Duodenal mucosa (tissue), 2 donors: ENCODE data around the gene ZSWIM1.
"Not testable (repeated sequence)": the region's sequence is repeated elsewhere in the genome, so short reads cannot be mapped to it uniquely, and the experiment has no call there.

Experiments used
- H3K27ac ChIP-seq: one replicate; pipeline ENCODE4 v1.7.0; 2013; ENCODE audit warnings: low read depth, low read length
- H3K27me3 ChIP-seq, 2 donors: one replicate each; pipeline ENCODE4 v1.7.0; 2013; ENCODE audit warnings: low read length in 2 of 2, control low read depth in 1 of 2; ENCODE audit not compliant: insufficient read depth in 2 of 2, control insufficient read depth in 1 of 2
- H3K36me3 ChIP-seq, 2 donors: one replicate each; pipeline ENCODE4 v1.7.0; 2013; ENCODE audit warnings: low read length in 2 of 2, control low read depth in 1 of 2; ENCODE audit not compliant: insufficient read depth in 2 of 2, control insufficient read depth in 1 of 2
- H3K4me1 ChIP-seq, 2 donors: one replicate each; pipeline ENCODE4 v1.7.0; 2013; ENCODE audit warnings: low read length in 2 of 2, control low read depth in 1 of 2; ENCODE audit not compliant: insufficient read depth in 2 of 2, control insufficient read depth in 1 of 2
- H3K4me3 ChIP-seq, 2 donors: one replicate each; pipeline ENCODE4 v1.7.0; 2013; ENCODE audit warnings: low read length in 2 of 2, low read depth in 1 of 2
- H3K9ac ChIP-seq, 2 donors: one replicate each; pipeline ENCODE4 v1.7.0; 2013; ENCODE audit warnings: low read length in 2 of 2, low read depth in 1 of 2
- H3K9me3 ChIP-seq, 2 donors: one replicate each; pipeline ENCODE4 v1.7.0; 2013; ENCODE audit warnings: low read length in 2 of 2, control low read depth in 1 of 2; ENCODE audit not compliant: control insufficient read depth in 1 of 2

ZSWIM1 gene

DNA sequence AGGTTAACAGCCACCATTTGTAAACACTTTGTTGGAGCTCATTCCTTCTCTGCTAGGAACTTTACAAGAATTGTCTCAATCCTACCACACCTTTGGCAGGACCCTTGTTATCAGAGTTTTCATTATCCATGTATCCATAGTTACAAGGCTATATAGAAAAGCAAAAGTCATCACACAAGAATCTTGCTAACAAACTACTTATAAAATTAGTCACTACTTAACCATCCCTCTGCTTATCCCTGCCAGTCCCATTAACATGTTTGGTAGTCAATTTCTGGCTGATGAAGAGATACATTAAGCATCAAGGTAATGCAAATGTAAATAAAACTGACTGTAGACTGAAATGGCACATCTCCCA, 13.2 kb upstream of the ZSWIM1 start:
- no peaks in the 10 kb centered on the region for H3K9me3 ChIP-seq
- peak overlapping the region; percentile 6 for H3K27ac ChIP-seq
- no peaks in the 10 kb centered on the region for H3K27me3 ChIP-seq
- no peaks in the 10 kb centered on the region for H3K36me3 ChIP-seq
- no peak overlapping the region for H3K9ac ChIP-seq
- H3K4me3 ChIP-seq: no peak overlapping the region
- H3K4me1 ChIP-seq: peaks cover 11 to 12% of the 10 kb centered on the region in 2 donors

DNA sequence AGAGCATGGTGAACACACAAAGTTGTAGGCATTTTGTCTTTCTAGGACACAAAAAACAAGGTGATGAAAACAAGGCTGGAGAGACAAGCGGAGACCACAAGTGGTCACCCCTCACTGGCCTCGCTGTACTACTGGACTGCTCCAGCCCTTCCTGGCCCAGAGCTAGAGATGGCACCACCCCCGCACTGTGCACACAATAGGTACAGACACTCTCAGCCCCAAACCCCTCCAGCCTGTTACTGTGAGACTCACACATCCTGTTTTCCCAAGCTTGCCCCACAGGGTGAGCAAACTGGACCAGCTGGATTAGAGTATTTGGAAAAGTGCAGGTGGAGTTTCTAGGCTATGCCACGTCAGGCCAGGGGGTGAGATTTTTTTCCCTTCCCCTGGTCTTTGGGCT, 8.4 kb upstream of the ZSWIM1 start:
- Histone ChIP-seq H3K4me3 (no peak overlapping the region), H3K36me3 (peaks cover 1 to 12% of the 10 kb centered on the region in 2 donors), H3K27ac (no peak overlapping the region), H3K9ac (no peak overlapping the region), H3K27me3 (no peaks in the 10 kb centered on the region), H3K4me1 (peaks cover 0 to 6% of the 10 kb centered on the region in 2 donors), H3K9me3 (no peaks in the 10 kb centered on the region)

DNA sequence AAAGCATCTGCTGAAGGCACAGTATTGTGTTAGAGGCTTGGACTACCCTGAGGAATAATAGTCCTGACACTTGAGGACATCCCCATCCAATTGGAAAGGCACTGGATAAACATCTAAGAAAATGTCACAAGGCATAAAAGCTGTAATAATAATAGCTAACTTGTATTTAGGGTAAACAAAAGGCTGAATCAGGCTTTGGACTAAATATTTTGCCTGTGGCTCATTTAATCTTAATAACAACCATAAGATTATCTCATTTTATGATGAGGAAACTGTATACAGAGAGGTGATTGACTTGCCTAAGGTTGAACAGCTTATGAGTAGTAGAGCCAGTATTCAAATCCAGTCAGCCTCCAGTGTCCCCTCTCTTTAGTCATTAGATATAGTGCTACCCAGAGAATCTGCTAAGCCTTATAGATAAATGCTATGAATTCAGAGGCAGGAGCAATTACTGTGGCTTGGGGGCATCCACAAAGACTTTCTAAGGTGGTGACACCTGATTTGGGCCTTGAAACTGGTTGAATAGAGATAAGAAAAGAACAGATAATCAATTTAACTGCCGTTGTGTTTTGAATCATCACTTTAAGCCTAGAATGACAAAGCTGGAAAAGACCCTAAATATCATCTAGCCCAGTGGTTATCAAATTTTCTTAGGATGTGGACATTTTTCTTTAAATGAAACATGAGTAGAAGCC, 7.5 kb upstream of the ZSWIM1 start:
- Histone ChIP-seq H3K4me1 (no peaks in the 10 kb centered on the region), H3K4me3 (no peak overlapping the region), H3K36me3 (peaks cover 10 to 22% of the 10 kb centered on the region in 2 donors), H3K27me3 (no peaks in the 10 kb centered on the region), H3K9me3 (no peaks in the 10 kb centered on the region), H3K27ac (no peak overlapping the region), H3K9ac (no peak overlapping the region)

DNA sequence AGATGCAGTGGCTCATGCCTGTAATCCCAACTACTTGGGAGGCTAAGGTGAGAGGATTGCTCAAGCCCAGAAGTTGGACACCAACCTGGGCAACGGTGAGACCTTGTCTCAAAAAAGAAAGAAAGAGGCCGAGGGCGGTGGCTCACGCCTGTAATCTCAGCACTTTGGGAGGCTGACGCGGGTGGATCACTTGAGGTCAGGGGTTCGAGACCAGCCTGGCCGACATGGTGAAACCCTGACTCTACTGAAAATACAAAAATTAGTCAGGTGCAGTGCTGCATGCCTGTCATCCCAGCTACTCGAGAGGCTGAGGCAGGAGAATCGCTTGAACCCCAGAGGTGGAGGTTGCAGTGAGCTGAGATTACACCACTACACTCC, 6.9 kb upstream of the ZSWIM1 start:
- peaks cover 11 to 24% of the 10 kb centered on the region in 2 donors for H3K36me3 ChIP-seq
- H3K27ac ChIP-seq, H3K9ac ChIP-seq, H3K4me1 ChIP-seq, H3K9me3 ChIP-seq, H3K4me3 ChIP-seq, H3K27me3 ChIP-seq: not testable (repeated sequence)

DNA sequence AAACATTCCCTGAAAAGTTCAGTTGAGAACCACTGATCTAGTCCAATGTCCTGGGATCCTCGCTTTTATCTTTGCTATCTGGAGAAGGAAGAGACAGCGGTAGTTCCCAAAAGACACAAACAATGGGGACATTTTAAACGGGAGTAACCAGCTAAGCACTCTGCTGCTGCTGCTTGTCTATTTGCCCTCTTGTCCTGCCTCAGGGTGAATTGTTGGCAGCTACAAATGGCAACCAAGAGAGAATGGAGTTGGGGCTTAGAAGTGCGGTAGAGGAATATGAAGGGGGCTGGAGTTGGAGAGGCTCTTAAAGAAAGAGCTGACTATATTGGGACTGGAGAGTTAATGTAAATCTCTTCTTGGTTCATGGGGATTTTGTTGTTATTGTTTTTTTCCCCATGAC, 6.5 kb upstream of the ZSWIM1 start:
- no peak overlapping the region for H3K9ac ChIP-seq

DNA sequence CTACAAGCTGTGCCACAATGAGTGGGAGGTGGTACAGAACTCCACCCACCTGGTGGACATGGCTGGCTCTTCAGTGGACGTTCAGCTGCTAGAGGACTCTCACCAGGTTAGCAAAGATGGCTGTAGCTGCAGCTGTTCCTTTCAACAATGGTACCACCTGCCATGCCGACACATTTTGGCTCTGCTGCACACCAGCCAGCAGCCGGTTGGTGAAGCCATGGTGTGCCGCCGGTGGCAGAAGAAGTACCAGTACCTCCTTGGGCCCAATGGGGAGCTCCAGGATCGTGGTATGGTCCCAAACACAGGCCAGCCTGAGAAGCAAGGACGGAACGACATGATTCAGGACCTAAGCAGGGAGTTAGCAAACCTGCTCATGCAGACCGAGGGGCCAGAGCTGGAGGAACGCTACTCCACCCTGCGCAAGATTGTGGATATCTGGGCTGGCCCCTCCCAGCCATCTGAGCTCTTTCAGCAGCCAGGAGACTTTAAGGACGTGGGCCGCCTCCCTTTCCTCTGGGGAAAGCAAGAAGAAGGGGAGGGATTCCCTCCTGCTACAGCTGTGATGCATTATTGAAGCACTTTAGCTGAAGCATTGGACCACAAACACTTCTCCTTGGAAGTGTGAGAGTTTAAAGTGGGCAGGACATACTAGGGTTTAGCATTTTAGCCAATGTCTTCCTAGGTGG, 2.8 kb upstream of the ZSWIM1 start:
- Histone ChIP-seq H3K27ac (no peak overlapping the region), H3K9ac (no peak overlapping the region), H3K9me3 (no peaks in the 10 kb centered on the region)

More for the DNA sequence above, 6.5 kb upstream of the ZSWIM1 start:
- H3K27me3 ChIP-seq: no peaks in the 10 kb centered on the region
- H3K27ac ChIP-seq: no peak overlapping the region
- no peaks in the 10 kb centered on the region for H3K4me1 ChIP-seq
- H3K4me3 ChIP-seq: no peak overlapping the region
- H3K9me3 ChIP-seq: no peaks in the 10 kb centered on the region
- peaks cover 11 to 24% of the 10 kb centered on the region in 2 donors for H3K36me3 ChIP-seq

DNA sequence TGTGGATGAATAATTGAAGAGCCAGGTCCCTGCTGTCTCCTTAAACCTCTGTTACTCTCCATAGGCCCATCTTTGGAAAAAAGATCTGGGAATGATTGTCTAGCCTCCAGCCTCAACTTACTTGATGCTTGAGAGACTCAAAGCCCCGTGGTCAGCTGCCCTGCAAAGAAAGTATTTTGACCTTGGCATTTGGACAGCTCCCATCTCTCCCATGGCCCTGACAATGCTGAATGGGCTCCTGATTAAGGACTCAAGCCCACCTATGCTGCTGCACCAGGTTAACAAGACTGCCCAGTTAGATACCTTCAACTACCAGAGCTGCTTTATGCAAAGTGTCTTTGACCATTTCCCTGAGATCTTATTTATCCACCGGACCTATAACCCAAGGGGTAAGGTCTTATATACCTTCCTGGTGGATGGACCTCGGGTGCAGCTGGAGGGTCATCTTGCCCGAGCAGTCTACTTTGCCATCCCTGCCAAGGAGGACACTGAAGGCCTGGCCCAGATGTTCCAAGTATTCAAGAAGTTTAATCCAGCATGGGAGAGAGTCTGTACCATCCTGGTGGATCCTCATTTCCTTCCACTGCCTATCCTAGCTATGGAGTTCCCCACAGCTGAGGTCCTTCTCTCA, 1.6 kb downstream of the ZSWIM1 start:
- Histone ChIP-seq H3K9ac (no peak overlapping the region), H3K36me3 (peaks cover 22 to 47% of the 10 kb centered on the region in 2 donors), H3K9me3 (no peaks in the 10 kb centered on the region), H3K4me1 (peaks cover 6 to 14% of the 10 kb centered on the region in 2 donors), H3K27me3 (no peaks in the 10 kb centered on the region), H3K4me3 (no peak overlapping the region), H3K27ac (no peak overlapping the region)

More for the DNA sequence above, 2.8 kb upstream of the ZSWIM1 start:
- Histone ChIP-seq H3K4me3 (no peak overlapping the region), H3K27me3 (no peaks in the 10 kb centered on the region), H3K4me1 (peaks cover 0 to 10% of the 10 kb centered on the region in 2 donors), H3K36me3 (peaks cover 13 to 33% of the 10 kb centered on the region in 2 donors)

DNA sequence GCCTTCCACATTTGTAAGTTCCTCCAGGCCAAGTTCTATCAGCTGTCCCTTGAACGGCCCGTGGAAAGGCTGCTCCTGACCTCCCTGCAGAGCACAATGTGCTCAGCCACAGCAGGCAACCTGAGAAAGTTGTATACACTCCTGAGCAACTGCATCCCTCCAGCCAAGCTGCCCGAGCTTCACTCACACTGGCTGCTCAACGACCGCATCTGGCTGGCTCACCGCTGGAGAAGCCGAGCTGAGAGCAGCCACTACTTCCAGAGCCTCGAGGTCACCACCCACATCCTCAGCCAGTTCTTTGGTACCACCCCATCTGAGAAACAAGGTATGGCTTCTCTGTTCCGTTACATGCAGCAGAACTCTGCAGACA, 2.1 kb downstream of the ZSWIM1 start:
- Histone ChIP-seq H3K27ac (no peak overlapping the region), H3K9me3 (no peaks in the 10 kb centered on the region), H3K4me3 (no peak overlapping the region), H3K36me3 (peaks cover 18 to 44% of the 10 kb centered on the region in 2 donors), H3K9ac (no peak overlapping the region), H3K4me1 (peaks cover 6 to 14% of the 10 kb centered on the region in 2 donors), H3K27me3 (no peaks in the 10 kb centered on the region)

DNA sequence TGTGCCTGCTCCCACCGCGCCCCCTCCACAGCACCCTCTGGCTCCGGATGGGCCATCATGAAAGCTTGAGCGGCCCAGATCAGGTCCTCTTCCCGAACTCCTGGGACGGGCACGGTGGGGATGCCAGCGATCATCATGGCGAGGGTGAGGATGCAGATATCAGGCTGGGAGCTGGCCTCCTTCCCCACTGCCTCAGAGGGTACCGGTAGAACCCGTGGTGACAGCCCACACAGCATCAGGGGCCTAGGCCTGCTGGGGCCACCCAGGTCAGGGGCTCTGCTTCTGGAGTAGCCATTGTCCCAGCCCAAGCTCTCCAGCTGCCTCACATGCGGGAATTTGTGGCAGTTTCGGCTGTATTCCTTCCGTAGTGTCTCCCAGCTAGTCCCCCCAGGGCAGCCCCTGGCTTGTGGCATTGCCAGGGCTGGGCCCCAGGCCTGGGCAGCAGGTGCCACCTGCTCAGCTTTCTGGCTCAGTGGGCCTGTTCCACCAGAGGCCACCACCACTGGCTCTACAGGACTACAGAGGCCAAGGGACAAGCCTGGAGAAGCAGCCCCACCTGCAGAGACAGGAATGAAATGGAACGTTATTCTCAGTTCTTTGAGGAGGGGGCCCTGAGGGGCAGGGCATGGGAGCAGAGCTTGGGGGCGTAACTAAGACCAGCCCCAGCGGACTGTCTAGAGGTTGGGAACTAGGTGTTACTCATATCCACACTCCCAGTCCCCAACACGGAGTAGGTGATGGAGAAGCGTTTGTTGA, 5.7 kb downstream of the ZSWIM1 start:
- no peak overlapping the region for H3K9ac ChIP-seq
- H3K9me3 ChIP-seq: no peaks in the 10 kb centered on the region
- H3K4me1 ChIP-seq: peaks cover 14 to 29% of the 10 kb centered on the region in 2 donors
- no peak overlapping the region for H3K27ac ChIP-seq
- peaks cover 14 to 45% of the 10 kb centered on the region in 2 donors for H3K36me3 ChIP-seq
- no peak overlapping the region for H3K4me3 ChIP-seq
- H3K27me3 ChIP-seq: no peaks in the 10 kb centered on the region

DNA sequence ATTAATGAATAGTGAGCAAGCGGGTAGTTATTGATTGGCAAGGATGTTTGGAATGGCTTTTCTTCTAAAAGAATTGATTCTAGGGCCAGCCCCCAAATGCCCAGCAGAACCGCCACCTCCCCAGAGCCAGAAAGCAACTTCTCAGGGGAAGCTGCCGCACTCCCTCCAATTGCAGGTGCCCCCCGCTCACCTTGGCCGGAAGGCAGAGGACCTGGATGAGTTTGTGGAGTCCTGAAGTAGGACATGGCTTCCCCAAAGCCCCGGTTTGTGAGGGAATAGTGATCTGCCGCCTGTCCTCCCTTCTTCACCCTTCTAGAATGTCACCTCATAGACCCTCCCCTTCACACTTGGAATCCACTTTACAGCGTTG, 6.3 kb downstream of the ZSWIM1 start, which contains the start of gene SPATA25:
Gene SPATA25, minus strand, starts transcription at position 277 of the 370 bp plus-strand sequence. Its CDS starts 32 bp downstream, at position 245.
- Histone ChIP-seq H3K27me3 (no peaks in the 10 kb centered on the region), H3K27ac (no peak within 1 kb of the TSS), H3K4me3 (peak within 1 kb of the TSS in 1 of 2 donors; percentile 22), H3K36me3 (peaks cover 14 to 45% of the 10 kb centered on the region in 2 donors), H3K9ac (no peak within 1 kb of the TSS), H3K4me1 (peaks cover 20 to 30% of the 10 kb centered on the region in 2 donors), H3K9me3 (no peaks in the 10 kb centered on the region)
